ENCODE data around the gene LAMTOR3.

- no peak for TF ChIP-seq CTCF (IDR thresholded peaks at IDR 0.05)
- TF ChIP-seq POLR2A (IDR thresholded peaks at IDR 0.05), result no peak
These were observed 21.7 kb downstream of the LAMTOR3 start for GRCh38 chr4:99872570-99872969.
